GM19351 (cell line): ENCODE data around the gene CLDN10.
A peak's percentile ranks its signal among the peaks of the same experiment; 100 is the strongest.
"Not testable (repeated sequence)": the region's sequence is repeated elsewhere in the genome, so short reads cannot be mapped to it uniquely, and the experiment has no call there.

Source experiments
- ATAC-seq: cut with Tn5 transposase; IDR thresholded peaks from one replicate; pipeline ENCODE4 v1.9.1; 2021; ENCODE audit warnings: mild to moderate bottlenecking, moderate library complexity; ENCODE audit not compliant: unreplicated experiment

CLDN10 gene

GRCh38 chr13:95540888-95541287 is 11.6 kb upstream of the CLDN10 start:
- no peak for ATAC-seq

GRCh38 chr13:95541308-95541707 is 11.2 kb upstream of the CLDN10 start:
- no peak for ATAC-seq

DNA sequence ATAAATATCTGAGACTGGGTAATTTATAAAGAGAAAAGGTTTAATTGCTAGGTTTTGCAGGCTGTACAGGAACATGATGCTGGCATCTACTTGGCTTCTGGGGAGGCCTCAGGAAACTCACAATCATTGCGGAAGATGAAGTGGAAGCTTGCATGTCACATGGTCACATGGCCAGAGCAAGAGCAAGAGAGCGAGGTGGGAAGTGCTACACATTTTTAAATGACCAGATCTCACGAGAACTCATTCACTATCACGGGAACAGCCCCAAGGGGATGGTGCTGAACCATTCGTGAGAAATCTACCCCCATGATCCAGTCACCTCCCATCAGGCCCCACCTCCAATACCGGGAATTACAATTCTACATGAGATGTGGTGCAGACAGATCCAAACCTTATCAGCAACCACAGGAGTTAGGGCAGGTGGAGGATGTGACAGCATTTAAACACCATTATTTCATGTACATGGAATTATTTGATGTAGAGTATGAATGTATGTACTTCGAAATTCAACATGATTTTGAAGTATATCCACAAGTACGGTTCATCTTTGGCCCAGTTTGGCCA is 10.5 kb upstream of the CLDN10 start:
- ATAC-seq, result no peak

DNA sequence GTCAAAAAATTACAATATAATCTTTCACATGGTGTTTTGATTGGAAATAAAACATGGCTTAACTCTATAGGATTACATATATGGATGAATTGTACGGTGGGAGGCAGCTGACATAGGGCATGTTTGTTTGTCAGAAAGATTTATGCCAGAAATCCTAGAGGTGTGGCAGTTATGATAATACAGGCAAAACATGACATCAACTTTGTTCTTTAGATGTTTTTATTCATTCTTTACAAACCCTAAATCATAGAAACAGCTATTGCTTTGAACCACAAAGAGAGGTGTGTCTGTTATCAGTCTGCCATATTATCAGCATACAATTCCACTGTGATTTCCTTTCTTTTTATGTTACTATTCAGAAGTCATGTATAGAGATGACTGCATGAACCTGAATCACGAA is 8.2 kb upstream of the CLDN10 start:
- ATAC-seq, result no peak

GRCh38 chr13:95546919-95547318 is 5.6 kb upstream of the CLDN10 start:
- no peak for ATAC-seq

GRCh38 chr13:95547531-95548167 is 4.9 kb upstream of the CLDN10 start:
- no peak for ATAC-seq

DNA sequence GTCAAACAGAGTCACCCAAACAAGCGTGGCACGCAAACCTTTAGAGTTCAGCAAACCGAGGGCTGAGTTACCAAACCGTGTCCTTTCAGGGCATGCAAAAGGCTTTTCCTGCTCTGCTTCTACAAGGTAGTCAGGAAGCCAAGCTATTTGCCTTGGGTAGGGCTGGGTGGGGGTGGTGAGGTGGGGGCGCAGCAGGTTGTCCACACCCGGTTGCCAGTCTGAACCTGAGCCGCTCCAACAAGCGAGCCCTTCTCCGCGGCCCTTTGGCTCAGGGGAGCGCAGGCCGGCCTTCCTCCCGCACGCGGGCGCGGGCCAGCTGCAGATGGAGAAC is 347 bp upstream of the CLDN10 start:
- no peak for ATAC-seq

- ATAC-seq, result no peak
Observed at GRCh38 chr13:95553581-95554385, 1.3 kb downstream of the CLDN10 start.

- no peak for ATAC-seq
Observed at GRCh38 chr13:95557013-95557412, 4.5 kb downstream of the CLDN10 start.

DNA sequence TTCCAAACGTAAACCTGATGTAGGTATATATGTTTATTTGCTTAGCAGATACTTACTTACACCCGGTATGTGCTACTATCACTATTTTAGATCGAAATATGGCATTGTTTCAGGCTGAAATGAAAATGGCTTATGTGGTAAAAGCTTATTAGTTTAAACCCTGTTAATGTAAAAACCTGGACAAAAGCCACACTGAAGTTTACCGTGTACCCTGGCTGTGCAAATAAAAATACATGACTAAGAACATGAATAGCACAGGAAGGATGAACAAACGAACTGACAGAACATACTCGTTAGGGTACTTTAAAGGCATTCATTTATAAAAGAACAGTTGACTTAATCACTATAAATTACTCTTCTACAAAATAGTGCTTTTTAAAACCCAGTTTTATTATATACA is 6.6 kb downstream of the CLDN10 start:
- no peak for ATAC-seq

DNA sequence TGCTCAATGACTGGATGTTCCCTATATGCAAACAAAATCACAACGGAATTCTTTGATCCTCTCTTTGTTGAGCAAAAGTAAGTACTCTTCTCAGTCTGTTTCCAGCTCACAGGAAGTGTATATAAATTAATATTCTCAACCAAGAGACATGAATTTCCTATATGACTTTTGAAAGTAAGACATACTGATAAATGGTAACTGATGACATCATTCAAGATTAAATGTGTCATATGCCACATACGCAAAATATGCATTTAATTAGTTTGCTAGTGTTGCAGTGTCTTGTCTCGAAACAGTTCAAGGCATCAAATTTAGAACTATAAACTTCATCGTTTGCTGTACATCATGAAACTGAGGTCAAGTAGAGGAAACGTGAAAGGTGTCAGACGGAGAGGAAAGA is 7.9 kb downstream of the CLDN10 start:
- ATAC-seq, result no peak

GRCh38 chr13:95564091-95564490 is 11.6 kb downstream of the CLDN10 start:
- ATAC-seq, result no peak

- ATAC-seq, result no peak
Observed at GRCh38 chr13:95564733-95565291, 12.3 kb downstream of the CLDN10 start.

- ATAC-seq, result not testable (repeated sequence)
Observed at GRCh38 chr13:95565758-95566157, 13.2 kb downstream of the CLDN10 start.

DNA sequence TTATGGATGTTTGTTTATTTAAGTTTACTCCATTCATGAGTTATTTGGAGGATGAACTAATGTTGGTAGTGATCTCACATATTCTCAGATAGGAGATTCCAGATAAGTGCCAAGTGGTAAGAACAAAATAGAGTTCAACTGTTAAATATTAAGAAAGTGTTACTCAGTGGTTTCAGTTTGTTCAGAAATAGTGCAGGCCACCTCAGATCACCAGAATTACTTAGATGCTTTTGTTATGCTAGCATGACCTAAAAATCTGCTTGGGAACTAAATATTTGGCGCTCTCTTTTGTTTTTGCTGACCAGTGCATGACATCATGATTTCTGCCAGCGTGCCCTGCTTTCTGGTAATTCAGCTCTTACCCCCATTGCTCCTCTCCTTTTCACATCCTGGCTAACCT is 15.6 kb downstream of the CLDN10 start:
- no peak for ATAC-seq

- ATAC-seq, result no peak
Observed at GRCh38 chr13:95570016-95570415, 17.5 kb downstream of the CLDN10 start.

DNA sequence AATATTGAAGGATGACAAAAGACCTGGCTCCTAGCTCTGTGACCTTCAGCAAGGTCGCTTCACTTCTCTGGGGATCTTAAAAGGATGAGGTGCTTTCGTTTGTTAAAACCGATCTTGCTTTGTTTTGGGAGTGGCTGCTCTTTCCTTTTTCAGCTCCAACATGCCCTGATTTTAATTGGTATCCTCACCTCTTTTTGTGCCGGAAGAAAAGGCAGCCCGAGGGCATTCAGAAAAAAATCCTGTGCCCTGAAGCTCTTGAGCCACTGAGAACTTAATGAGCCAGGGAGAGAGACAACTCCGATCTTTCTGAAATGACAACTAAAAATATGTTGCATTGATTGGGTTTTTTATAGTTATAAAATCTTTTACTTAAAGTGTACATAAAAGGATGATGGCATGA is 19.4 kb downstream of the CLDN10 start:
- ATAC-seq, result no peak

GRCh38 chr13:95573221-95573620 is 20.7 kb downstream of the CLDN10 start:
- ATAC-seq, result no peak

DNA sequence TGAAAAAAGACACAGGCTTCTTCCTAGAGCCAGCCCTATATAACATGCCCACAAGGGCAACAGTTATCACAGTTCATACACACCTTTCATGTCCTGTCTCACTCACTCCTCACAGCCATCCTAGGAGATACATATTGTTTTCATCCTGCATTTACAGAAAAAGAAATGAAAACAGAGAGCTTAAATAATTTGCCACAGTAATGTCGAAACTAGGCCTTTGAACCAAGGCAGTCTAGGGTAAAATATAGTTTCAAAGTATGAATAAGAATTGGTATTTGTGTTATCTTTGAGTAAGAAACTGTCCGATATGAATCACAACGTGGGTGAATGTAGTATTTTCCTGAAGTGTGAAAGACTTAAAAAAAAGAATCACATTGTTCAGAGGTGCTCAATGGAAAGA is 26.8 kb downstream of the CLDN10 start:
- ATAC-seq, result peak; percentile 96

DNA sequence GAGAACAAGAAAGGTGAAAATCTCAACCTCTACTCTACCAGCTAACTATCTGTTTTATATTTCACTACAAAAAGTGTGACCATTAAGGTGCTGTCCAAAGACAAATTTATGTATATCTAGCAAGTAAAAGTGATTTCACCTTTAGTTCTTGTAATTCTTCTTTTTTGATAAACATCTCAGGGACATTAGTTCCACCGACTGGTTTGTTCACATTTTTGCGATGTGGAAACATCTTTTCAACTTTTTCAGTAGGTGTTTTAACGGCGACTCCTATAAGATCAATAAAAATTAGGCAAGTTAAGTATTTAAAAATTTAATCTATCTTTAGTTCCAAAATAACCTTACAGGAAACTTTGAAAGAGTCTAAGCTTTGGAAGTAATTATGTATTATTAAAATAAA is 33.3 kb downstream of the CLDN10 start:
- ATAC-seq, result no peak

DNA sequence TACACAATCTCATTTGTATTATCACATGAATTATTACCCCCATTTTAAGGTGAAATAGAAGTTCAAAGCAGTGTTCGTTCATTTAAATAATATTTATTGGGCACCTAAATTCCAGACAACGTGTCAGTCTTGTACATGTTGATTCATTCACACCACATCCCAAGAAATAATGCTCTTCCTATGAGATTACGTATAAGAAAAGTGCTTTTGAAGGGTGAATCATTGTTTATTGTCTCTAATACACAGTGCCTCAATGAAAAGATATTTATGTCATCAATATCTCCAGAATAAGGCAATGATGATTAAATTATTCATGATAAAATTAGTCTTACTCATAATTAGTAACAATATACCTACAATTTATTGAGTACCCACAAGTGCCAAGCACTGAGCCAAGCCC is 35.6 kb downstream of the CLDN10 start:
- no peak for ATAC-seq

DNA sequence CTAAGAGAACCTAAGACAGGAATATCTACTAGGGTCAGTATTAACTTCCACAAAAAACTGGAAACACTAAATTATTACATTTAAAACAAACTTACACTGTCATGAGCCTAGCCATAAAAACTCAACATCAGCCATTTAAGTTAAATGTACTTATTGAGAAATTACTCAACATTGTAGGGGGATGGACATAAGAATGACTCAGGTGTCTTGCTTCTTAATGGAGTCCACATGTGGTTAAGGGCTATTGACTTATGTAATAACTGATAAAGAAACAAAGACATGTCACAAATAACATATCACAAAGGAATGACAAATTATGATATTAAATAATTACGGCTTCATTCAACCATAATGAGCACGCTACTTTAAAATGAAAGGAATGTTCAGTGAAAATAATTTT is 36.2 kb downstream of the CLDN10 start:
- ATAC-seq, result no peak
